ENCODE data around the gene RALGDS.

Gene RALGDS

DNA sequence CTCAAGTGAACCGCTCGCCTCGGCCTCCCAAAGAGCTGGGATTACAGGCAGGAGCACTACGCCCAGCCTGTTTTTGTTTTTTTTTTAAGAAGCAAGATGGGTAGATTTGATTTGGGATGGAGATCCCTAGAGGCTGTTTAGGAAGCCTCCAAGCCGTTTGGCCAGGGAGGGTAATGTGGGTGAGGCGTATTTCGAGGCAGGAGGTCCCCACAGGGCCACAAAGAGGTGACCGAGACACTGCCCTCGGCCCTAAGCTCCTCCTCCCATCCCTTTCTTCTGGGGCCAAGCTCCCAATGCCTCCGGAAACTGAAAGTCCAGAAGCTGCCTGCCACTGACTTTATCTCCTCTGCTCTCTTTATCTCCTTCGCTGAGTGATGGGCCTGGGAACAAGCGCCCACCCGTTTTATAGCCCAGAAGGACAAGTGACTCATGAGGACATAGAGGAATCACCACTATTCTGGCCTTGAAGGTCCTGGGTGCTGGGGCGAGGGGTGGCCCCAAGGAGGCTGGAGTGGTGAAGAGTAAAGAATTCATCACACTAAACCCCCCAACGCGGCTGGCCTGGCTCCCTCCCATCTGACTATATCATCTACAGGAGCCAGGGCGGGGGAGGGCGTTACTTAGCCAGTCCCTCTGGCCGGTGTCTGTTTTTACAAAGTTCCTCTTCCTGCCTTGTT lies 2.0 kb upstream of the RALGDS start:
- no peak for DNase-seq (ENCODE audit: low read depth)

DNA sequence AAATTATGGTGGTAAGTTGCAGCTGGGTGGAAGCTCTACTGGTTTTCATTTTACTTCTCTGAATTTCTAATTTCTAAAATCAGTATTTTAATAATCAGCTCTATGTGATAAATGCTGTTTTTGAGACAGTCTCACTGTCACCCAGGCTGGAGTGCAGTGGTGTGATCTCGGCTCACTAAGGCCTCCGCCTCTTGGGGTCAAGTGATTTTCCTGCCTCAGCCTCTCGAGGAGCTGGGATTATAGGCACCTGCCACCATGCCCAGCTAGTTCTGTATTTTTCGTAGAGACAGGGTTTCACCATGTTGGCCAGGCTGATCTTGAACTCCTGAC lies 1.5 kb upstream of the RALGDS start:
- H3K4me3 ChIP-seq (ENCODE audit: low read depth, low read length): no peak overlapping the region

More for the DNA sequence above, 2.0 kb upstream of the RALGDS start:
- no peak overlapping the region for H3K4me3 ChIP-seq (ENCODE audit: low read depth, low read length)

DNA sequence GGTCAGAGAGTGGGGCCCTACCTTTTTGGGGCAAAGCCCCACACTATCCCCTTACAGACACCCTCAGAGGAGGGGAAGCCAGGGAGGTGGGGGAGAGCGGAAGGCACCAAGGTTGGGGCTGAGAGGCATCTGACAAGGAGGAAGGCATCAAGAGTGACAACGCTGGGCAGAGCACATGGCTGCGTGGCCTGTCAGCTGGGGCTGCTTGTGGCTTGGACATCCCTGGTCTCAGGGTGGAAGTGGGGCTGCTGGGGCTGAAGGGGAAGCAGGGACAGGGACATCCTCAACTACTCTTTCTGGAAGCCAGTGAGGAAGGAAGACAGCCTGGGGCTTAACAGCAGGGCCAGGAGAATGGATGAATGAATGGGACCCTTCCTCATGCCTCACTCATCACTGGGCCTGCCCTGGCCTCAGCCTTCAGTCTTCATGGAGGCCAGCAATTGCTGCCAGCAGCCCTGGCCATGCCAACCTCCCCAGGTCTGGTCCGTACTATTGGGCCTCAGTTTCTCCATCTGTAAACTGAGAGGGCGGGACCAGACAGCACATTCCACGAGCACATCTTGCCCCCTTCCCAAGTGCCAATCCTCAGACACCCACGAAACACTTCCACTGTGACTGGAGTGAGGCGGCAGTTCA lies 993 bp upstream of the RALGDS start:
- DNase-seq (ENCODE audit: low read depth): no peak
- no peak overlapping the region for H3K4me3 ChIP-seq (ENCODE audit: low read depth, low read length)

More for the DNA sequence above, 1.5 kb upstream of the RALGDS start:
- no peak for DNase-seq (ENCODE audit: low read depth)

DNA sequence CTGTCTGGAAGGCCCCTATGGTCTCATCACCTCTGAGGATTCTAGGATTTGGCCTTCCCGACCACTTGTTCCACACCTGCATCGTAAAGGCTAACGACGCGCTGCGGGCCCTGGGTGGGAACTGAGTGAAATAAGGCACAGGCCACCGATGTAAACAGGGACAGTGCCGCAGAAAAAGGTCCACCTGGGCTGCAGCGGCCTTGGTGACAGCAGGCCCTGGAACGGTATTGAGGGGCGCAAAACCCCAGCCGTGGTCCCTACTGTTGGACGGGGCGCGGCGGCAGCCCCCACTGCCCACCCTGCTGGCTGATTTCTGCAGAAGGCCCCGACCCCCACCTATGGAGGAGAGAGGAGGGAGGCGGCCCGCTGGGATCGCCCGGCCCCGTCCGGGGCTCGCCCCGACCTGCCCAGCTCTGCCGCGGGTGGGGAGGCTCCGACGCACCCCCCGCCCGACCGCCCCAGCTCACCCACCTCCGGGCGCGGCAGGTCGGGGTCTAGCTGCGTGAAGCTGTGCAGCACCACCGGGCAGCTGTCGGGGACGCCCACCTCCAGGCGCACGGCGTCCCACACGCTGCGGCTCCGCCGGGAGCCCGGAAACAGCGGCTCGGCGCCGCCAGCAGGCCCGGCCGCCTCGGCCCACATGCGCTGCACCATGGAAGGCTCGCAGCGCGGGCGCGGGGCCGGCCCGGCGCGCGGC lies 391 bp downstream of the RALGDS start:
- DNase-seq (ENCODE audit: low read depth): no peak
- peak overlapping the region; percentile 60 for H3K4me3 ChIP-seq (ENCODE audit: low read depth, low read length)

DNA sequence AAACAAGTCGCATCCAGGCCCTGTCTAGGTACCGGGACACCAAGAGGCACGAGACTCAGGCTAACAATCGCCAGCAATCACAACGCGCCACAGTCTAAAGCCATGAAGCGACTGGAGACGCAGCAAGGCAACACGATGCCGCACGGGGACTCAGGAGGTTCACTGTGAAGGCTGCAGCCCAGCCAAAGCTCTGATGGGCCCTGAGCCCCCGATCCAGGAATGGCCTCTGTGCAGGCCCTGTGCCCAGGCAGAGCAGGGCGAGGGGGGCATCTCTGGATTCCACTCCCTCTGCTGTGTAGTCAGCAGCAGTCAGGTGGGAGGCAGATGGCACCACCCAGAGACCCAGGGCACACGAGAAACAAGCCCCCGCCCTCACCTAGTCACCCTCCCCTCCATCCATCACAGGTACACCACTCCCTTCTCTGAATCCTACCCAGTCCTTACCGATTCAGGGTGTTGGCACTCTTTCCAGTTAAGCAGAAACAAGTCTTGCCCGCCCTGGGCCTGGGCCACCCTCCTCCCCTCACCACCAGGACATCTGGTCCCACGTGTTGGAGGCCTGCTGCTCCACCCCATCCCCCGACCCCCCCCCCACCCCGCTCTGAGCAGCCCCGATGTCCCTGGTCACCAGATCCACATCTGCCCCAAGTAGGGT lies 1.1 kb downstream of the RALGDS start:
- H3K4me3 ChIP-seq (ENCODE audit: low read depth, low read length): peak overlapping the region; percentile 60
- no peak for DNase-seq (ENCODE audit: low read depth)

DNA sequence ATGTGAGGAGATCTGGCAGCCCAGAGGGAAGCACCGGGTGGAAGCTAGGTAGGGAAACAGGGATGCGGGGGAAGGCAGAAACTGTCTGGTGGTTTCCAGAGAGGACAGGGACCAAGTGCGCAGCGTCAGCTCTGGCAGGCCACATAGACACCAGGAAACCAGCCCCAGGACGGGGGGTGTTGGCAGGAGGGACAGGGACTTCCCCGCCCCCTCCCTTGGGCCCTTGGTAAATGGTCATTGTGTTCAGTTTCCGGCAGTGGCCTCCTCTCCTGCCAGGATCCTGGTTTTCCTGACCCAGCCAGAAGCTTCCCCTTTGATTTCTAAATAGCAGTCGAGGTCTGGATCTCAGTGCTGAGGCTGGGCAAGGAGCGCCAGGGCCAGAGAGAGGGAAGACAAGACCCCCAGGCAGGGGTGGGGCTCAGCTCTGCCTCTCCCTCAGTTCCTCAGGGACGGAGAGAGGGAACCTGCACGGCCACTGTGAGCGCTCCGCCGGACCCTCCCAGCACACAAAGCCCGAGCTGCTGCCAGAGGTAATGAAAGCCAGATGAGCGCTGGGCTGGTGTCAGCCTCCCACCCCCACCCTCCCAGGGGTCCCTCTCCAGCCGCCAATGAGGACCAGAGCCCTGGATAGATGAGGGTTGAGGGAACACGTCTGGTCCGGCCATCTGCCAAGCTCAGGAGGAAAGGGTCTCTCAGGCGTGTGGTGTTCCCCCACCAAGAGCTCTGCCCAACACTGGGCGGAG lies 1.8 kb downstream of the RALGDS start:
- DNase-seq (ENCODE audit: low read depth): no peak
- H3K4me3 ChIP-seq (ENCODE audit: low read depth, low read length): peak overlapping the region; percentile 60

DNA sequence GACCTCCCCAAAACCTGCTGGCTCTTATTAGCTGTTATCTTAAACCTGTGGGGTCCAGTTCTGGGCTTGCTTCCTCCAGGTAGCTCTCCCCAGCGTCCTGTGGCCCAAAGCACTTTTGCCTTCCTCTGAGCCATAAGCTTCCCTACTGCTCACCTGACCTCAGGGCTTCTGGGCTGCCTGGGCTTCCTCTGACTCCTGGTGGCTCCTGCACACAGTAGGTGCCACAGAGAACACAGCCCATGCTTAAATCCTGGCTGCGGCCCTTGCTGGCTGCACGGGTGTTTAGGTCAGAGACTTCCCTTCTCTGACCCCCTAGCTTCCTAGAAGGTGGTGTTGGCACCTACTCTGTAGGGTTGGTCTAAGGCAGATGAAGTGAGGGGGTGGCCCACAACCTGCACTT lies 2.5 kb downstream of the RALGDS start:
- DNase-seq (ENCODE audit: low read depth): no peak
- H3K4me3 ChIP-seq (ENCODE audit: low read depth, low read length): no peak overlapping the region

DNA sequence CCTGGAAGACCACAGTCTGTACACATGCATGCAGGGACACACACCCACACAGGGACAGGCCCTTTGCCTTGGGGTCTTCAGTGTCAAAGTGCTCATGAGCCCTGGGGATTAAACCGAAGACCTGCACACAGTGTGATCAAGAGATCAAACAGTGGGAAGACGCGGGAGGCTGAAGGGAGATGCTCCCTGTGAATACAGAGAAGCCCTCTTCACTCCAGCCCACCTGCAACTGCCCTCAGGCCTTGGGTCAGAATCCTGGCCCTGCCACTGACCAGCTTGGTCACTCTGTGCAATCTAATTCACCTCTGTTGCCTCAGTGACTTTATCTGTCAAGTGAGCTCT lies 2.9 kb downstream of the RALGDS start:
- DNase-seq (ENCODE audit: low read depth): no peak
- no peak overlapping the region for H3K4me3 ChIP-seq (ENCODE audit: low read depth, low read length)

DNA sequence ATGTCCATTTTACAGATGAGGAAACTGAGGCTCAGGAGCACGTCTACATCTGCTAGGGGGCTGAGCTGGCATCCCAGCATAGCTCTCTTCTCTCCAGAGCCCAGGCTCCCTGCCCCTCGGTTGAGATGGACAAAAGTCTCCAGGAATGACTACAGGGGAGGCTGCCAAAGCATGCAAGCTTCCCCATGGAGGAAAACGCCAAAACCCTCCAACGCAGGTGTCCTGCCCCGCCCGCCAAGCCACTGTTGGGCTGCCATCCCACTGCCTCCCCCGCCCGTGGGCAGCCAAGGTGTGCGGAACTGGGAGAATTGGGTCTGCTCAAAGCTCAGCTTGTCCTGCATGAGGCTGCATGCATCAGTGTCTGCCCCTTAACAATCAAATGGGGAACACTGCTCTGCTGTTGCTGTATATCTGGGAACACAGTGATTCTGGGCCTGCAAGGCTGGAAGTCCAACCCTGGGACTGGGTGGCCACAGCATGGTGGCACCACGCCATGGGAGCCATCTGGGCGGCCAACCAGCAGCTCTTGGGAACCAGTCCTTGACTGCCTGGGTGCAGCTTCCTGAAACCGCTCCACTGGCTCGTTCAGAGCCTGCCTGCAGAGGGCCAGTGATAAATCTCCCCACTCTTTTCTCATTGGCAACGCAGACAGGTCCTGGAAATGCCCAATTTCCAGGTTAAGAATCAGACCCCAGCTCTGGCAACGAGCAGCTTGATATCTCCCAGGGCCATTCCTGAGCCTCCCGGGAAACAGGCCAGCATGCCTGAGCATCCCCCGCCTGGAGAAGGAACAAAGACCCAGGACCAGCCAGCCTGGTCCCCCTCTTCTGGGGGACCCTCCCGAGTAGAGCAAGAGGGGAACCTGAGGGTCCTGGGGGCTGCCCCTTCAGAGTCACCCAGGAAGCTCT lies 3.5 kb downstream of the RALGDS start:
- no peak overlapping the region for H3K4me3 ChIP-seq (ENCODE audit: low read depth, low read length)
- DNase-seq (ENCODE audit: low read depth): no peak

DNA sequence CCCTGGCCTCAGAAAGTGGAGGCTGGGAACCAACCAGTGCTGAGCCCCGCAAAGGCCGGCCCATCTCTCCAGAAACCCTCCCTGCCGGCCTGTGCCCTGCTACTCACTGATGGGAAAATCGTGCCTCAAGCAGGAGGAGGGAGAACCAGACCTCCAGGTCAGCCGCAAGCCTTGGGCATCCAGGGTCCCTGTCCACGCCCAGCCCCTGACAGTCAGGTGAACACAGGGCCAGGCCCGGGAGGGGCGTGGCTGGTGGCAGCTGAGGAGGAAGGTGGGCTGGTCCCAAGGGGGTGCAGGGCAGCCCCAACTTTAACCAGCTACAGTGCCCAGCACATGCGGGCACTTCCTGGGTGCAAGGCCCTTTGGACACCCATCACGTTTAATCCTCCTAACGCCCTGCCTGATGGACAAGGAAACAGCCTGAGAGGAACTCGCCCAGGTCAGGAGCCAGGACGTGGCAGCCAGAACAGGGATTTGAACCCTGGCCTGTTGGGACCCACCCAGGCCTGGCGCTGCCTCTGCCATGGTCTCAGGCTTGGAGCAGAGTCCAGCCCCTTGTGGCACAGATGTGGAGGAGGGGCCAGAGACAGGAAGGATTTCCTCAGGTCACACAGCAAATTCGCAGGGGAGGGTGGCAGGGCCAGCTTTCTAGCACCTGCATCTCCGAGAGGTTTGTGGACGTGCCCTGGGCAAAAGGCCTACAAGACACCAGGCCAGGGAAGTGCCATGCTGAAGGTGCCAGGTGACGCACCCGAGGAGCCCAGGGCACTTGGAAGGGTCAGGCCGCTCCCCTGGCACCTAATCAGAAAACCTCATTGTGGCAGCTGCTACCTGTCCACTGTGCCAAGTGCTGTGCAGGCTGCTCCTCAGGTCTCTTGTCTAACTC lies 4.5 kb downstream of the RALGDS start:
- DNase-seq (ENCODE audit: low read depth): no peak
- H3K4me3 ChIP-seq (ENCODE audit: low read depth, low read length): no peak overlapping the region

DNA sequence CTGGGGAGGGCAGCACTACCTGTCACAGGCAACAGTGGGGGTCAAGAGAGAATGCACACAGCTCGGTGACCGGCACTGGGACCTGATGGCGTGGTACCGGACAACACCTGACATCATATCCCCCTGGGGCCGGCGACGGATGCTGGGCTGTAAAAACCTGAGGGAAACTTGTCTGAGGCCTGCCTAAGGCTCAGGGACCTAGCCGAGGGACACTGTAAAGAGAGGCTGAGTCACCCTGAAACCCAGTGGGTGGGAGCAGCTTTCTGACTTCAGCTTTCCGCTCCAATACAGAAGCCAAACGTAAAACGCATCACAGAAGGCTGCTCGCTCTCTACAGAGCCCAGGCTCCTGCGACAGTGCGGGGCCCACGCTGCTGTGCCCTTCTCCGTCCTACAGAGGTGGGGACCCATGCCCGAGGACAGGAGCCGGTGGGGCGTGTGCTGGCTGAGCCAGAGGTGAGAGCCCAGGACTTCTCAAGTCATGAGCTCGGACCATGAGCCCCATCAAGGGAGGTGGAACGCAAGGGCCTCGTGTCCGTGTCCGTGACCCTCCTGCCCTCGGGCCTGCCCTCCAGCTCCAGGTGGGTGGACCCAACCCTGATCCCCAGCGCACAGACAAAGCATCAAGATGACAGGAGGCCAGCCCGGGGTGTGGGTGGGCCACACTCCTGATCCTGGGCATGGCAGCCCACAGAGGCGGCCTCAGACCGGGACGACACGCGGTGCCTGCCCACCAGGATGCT lies 5.3 kb downstream of the RALGDS start:
- no peak overlapping the region for H3K4me3 ChIP-seq (ENCODE audit: low read depth, low read length)
- no peak for DNase-seq (ENCODE audit: low read depth)

DNA sequence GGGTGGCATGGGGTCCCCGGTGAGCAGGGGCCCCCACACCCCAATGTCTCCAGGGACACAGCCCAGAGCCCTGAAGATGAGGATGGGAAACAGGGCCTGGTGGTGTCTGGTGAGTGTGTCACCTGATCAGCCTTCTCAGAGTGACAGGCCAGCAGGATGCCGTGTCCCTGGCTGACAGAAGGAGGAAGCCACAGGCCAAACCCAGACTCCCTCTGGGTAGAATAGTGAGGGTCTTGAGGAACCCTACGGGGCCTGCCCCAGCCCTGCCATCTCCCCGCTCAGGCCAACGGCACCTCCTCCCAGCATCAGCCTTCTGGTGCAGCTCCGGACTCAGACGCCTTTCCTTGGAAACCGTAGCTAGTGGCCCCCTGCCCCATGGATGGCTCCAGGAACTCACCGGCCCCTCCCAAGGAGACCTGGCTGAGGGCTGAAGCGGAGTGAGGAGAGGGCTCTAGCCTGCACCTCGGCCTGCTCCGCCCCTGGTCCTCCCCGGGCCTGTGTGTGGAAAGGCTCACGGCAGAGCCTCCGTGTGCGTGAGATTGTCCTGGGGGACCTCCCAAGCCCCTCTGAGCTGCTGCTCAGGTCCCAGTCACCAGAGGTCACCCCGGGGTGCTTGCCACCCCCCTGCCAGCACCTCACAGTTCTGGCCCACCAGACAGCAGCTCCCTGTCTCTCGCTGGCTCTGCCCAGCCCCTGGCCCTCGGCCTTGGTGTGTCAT lies 6.0 kb downstream of the RALGDS start:
- no peak for DNase-seq (ENCODE audit: low read depth)
- H3K4me3 ChIP-seq (ENCODE audit: low read depth, low read length): no peak overlapping the region

DNA sequence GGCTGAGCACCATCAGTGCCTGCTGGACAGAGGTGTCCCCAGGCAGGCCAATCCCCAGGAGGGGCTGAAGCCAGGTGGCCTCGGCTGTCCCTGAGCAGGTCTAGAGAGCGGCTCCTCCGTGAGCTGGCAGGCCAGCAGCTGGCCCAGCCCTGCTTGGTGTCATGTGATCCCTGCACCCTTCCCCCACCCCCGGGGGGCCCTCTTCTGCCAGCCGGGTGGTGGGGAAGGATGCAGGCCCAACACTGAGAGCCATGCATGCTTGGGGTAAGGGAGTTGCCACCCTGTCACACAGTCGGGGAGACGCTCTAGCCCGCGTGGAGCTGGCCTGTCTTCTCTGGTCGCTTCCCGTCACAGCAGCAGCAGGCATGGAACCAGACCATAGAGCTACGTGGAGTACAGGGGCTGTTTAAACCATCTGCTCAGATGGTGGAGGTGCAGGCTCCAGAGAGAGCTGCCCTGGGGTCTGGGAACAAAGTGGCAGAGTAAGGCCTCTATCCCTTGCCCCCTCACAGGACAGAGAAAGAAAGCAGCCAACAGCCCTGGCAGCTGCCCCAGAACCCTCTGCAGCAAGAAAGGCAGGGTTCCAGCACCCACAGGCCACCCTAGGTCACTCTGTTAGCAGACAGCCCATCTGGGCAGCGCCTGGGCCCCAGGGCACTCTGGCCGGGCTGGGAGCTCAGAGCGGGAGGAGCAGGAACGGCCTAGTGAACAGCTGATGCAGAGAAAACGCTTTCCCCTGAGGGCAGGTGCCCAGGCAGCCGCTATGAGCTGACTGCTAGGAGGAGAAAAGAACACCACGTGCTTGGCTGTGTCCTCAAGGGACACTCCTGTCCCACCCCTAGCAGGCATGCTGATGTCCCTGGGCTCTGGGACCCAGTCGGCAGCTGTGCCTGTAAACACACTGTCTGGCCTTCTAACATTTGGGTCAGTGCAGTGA lies 6.8 kb downstream of the RALGDS start:
- no peak overlapping the region for H3K4me3 ChIP-seq (ENCODE audit: low read depth, low read length)
- no peak for DNase-seq (ENCODE audit: low read depth)

DNA sequence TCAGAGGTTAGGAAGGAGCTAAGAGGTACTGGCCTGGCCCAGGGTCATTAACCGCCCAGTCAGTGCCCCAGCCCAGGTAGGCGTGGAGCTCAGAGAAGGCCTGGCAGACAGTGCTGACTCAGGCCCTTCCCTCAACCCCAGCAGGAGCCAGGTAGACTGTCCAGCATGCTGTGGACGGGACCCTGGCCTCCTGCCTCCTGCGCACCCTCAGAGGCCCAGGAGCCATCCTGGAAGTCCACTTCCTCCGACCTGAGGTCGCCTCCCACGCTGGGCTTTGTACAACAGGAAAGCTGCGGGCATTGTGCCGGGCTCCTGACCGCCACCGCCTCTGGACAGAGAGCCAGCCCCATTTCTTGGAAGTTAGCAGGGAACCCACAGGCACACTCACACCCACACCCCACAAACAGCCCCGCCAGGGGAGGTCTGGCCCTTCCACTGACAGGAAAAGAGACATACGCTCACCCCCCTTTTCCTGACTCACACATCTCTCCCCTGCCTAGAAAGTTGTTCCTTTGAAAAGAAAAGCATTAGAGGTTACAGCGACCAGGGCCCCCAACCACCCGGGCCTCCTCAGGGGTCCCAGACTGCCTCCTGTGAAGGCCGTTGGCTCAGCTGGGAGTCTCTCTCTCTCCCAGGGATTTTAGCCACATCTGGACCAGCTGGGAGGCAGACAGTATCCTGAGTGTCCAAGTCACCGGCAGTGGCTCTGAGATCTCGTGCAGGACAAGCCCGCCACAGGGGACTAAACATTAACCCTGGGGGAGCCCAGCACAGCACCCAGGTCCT lies 7.7 kb downstream of the RALGDS start:
- no peak for DNase-seq (ENCODE audit: low read depth)
- H3K4me3 ChIP-seq (ENCODE audit: low read depth, low read length): no peak overlapping the region

DNA sequence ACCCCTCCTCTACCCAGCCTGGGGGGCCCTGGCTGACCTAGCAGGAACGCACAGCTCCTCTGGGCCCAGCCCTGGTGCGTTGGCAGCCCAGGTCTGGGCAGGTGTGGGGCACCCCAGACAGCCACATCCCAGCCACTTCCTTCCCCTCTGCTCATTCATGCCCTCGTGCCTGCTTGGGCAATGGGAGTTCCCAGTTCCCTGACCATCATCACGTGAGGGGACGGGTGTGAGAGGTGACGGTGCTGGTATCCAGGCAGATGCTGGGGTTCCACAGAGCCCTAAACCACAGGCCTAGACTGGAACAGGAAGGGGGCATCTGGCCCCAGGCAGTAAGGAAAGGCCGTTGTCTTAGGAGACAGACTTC lies 8.4 kb downstream of the RALGDS start:
- no peak overlapping the region for H3K4me3 ChIP-seq (ENCODE audit: low read depth, low read length)
- no peak for DNase-seq (ENCODE audit: low read depth)
